Measurements from ENCODE around the gene HDDC2.

GRCh38 chr6:125273251-125273650 lies 28.5 kb downstream of the HDDC2 start:
- TF ChIP-seq, protein P1, sequence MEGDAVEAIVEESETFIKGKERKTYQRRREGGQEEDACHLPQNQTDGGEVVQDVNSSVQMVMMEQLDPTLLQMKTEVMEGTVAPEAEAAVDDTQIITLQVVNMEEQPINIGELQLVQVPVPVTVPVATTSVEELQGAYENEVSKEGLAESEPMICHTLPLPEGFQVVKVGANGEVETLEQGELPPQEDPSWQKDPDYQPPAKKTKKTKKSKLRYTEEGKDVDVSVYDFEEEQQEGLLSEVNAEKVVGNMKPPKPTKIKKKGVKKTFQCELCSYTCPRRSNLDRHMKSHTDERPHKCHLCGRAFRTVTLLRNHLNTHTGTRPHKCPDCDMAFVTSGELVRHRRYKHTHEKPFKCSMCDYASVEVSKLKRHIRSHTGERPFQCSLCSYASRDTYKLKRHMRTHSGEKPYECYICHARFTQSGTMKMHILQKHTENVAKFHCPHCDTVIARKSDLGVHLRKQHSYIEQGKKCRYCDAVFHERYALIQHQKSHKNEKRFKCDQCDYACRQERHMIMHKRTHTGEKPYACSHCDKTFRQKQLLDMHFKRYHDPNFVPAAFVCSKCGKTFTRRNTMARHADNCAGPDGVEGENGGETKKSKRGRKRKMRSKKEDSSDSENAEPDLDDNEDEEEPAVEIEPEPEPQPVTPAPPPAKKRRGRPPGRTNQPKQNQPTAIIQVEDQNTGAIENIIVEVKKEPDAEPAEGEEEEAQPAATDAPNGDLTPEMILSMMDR (IDR thresholded peaks at IDR 0.05; ENCODE audit: insufficient read depth, low read length, poor library complexity, severe bottlenecking): no peak
- TF ChIP-seq EZH2phosphoT487 (conservative IDR thresholded peaks at IDR 0.05; ENCODE audit: low read length): no peak

All from SU-DHL-6 (cell line).